Skin of body (tissue), 2 donors: ENCODE data around the gene ABTB2. TPM values are rescaled to one million over a fixed set of nuclear protein-coding genes. Genes with fewer than 3 reads are reported as not detected.
"Not testable (repeated sequence)": the region's sequence is repeated elsewhere in the genome, so short reads cannot be mapped to it uniquely, and the experiment has no call there.

Experiments used
- DNase-seq: peaks from one replicate; lab custom pipeline; 2025; lab: John Stamatoyannopoulos, UW
- total RNA-seq: library from RNA; depleted of rRNA; stranded (reverse); fragments of >200 nt; gene quantifications from one replicate; pipeline ENCODE4 v1.2.3, GENCODE V29; 2014

Gene ABTB2
- total RNA-seq, 1 donor from 2014 or later, result 5.7 TPM

DNA sequence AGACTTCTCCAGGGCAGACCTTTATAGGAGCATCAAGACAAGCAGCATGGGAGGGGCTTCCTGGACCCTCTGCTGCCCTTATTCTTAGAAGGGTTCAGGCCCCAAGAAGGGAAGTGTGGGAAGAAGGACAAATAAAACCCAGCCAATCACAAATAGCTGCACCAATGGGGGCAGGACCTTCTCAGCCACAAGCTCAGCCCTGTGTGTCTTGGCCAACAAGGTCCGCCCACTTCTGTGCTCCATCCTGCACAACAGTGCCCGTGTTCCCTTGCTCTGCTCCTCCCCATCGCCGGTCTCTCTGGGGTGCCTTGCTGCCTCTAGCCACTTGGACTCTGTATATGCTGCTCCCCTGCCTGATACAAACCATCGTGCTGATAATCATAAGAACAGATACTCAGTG is 166.2 kb downstream of the ABTB2 start:
- DNase-seq, result no peak

DNA sequence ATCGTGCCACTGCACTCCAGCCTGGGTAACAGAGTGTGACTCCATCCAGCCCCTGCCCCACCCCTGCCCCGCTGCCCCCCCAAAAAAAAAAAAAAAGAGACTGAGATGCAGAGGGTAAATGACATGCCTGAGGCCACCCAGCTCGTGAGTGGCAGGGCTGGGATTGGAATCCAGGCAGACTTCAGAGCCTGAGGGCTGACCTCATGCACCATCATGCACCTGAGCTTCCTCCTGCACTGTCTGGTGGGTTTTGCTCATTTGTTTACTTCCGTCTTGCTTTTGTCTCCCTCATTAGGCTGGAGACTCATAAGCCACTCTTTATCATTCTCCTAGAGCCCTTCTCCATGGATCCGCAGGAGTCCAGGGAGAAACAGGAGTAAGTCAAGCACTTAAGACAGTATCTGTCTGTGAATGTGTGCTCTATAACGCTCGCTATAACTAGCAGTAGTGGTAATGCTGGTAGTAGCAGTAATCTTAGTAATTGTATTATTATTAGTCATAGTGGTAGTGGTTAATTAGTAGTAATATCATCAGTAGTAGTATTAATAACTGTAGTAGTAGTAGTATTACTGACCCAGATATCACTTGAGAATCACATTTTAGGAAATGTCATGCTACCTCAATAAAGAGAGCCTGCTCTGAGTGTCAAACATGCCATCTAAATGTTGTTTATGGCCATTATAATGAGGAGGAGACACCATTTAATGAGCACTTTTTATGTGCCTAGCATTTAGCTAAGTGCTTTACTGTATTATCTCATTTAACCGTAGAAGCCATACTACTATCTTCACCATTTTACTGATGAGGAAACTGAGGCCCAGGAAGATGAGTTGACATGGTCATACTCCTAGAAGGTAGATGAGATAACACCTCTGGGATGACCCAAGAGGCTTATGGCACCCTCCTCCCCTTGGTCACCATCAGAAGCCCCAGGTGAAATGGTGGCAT is 167.3 kb downstream of the ABTB2 start:
- no peak for DNase-seq

DNA sequence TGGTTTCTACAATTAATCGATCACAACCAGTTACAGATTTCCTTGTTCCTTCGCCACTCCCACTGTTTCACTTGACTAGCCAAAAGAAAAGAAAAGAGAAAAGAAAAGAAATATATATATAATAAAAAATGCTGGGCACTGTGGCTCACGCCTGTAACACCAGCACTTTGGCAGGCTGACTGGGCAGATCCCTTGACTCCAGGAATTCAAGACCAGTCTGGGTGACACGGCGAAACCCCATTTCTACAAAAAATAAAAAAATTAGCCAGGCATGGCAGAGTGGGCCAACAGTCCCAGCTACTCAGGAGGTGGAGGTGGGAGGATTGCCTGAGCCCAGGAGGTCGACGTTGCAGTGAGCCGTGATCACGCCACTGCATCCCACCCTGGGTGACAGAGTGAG is 168.6 kb downstream of the ABTB2 start:
- no peak for DNase-seq

DNA sequence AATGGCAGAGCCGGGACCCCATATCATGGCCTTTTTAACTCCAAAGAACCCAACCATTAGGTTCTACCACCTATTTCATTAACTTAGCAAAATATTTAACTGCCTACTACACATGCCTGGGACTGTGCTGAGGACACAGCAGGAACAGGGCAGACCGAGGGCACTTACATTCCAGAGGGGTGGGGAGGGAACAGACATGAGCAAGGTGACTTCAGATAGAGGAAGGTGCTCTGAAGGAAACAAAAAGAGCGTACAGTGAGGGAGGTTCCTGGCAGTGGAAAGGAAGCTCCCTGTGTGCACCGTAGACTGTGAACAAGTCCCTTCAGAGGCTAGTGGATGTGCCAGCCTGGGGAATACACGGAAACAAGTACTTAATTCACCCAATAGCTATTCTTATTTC is 169.6 kb downstream of the ABTB2 start:
- no peak for DNase-seq

DNA sequence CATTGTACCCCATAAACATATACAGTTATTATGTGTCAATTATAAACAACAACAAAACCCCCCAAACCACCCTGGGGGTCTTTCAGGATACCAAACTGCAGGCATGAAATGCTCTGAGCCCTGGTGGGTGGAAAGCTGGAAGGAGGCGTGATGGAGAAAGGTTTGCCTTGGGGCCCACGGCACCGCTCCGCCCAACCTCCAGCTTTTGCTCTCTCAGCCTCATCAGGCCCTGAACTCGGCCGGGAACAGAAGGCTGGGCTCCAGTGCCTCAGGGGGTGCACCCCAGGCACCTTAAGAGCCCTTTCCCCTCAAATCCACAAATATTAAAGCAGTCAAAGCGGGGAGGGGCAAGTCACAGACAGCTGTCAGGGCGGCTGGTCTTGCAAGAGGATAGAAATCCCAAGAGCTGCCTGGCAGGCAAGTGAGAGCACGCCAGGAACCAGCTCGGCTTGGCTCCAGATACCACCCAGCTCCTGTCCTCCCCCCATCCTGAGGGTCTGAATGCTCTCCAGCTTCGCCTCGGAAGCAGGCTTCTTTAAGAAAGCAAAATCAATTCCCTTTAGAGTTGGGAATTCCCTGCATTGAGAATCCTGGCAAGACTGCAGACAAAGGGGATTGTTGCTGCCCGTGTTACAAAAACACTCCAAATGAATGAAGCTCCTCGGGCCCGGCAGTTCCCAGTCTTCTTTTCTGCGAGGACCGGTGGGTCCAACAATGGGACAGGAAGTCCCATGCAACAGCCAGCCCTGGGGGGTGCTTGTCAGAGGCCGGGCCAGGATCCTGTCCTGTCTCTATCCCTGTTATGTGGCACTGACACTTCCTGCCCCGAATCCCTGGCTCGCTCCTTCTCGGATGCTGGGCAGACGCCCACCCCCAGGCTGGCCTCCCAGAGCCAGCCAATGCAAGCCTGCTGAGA is 171.6 kb downstream of the ABTB2 start:
- no peak for DNase-seq

DNA sequence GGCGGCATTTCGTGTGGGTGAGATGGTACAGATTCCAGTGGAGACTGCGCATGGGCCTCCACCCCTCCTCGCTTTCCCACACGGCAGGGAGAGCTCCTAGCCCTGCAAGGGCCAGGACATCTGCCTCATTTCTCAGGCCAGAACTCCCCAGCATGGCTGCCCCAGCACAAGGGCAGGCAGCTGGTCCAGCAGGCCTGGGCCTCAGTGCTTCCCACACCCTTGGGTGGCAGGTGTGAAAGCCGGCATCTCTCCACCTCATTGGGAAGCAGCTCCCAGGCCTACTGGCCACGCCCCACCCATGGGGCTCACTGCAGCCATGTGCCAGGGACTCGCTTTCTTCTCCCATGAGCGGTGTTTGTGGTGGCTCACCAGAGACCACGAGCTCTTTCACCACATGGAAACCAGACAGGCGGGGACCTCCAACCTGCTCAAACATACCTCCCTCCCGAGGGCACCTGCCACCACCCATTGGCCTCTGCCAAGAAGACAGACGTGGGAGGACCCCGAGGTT is 173.2 kb downstream of the ABTB2 start:
- DNase-seq, result no peak

DNA sequence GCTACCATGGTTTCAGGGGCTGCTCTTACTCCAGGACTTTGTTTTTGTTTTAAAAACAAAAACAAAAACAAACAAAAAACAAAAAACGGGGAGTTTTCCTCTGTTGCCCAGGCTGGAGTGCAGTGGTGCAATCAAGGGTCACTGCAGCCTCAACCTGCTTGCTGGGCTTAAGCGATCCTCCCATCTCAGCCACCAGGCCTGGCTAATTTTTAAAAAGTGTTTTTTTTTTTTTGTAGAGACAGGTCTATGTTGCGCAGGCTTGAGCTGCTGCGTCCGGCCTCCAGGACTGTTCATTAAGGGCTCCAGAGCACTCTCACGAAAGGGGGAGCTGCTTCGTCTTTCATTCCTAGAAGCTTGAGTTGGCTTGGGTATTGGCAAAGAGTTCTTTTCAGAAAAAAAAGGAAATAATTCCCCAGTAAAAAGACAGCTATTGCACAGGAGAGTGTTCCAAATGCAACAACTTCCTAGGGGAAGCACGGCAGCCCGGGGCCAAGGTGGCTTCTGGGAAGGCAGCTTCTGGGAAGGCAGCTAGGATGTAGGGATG is 173.9 kb downstream of the ABTB2 start:
- no peak for DNase-seq

DNA sequence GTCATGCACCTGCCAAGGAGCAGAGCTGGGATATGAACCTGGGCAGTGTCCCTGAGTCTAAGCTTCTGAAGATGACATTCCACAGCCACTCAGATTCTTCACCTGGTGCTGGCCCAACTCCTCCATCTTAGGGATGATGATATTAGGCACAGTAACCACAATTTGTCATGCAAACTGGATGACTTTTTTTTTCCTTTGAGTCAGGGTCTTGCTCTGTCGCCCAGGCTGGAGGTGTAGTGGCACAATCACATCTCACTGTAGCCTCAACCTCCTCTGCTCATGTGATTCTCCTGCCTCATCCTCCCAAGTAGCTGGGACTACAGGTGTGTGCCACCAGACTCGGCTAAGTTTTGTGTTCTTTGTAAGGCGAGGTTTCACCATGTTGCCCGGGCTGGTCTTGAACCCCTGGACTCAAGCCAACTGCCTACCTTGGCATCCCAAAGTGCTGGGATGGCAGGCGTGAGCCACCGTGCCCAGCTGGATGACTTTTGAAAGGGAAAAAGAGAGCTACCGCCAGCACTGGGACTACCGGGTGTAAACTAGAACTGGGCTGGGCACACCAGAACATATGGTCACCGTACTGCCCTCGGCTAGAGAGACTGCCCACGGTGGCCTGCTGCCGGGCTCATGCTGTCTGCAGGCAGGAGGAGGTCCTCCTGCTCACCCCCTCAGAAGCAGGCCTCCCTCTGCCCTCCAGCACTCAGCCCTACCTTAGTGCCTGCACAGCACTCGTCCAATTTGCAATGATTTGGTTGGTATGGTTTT is 174.7 kb downstream of the ABTB2 start:
- DNase-seq, result no peak

DNA sequence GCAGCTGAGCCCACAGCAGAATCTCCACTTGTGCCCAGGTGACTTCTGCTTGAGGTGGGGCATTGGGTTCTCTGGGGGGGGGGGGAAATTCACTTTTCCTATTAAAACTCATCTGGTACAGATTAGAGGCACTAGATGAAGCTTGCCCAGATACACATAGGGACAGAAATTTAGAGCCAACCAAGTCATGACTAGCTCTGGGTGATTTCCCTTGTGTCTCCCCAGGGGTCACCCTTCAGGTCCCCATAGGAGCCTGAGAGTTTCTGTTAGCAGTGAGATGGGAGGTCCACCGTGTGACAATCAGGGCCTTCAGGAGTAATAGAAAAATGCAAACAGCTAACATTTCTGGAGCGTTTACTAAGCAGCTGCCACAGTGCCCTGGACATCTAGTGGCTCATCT is 175.4 kb downstream of the ABTB2 start:
- DNase-seq, result no peak

DNA sequence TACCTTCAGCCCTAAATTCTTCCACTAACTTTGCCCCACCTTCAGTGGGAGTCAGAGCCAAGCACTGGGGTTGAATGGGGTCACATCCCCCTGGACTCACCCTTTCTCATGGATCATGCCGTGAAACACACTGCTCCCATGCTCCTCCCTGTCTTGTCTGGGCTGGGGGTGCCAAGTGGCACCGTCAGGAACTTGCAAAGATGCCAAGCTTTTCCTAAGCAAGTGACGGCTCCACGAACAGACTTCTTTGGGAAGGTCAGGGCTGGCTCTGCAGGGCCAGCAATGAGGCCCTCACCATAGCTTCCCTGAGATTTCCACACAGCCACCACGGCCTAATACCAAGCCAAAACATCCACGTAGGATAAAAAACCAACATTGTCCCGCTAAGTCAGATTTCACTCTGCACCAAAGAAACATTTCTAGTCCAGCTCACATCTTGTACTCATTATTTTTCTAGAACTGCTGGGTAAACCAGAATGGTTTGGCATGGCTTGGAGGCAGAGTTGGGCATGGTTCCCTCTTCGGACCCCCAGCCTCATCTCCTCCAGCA is 175.9 kb downstream of the ABTB2 start:
- no peak for DNase-seq

DNA sequence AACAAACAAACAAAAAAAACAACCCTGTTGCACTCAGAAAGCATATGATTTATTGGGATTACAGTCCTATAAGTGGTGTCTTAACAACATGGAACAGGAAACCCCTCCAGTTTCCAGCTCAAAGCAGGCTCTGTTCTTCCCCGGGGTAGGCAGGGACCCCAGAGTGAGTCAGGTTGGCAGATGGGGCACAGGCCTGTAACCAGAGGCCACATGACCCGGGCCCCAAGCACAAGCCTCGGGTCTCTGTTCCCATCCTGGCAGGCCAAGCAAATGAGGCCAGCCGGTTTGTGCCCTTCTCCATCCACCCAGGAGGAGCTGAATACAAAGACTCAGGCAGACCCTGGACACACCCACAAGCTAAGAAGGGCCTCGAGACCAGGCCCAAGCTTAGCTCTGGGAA is 176.6 kb downstream of the ABTB2 start:
- DNase-seq, result no peak

DNA sequence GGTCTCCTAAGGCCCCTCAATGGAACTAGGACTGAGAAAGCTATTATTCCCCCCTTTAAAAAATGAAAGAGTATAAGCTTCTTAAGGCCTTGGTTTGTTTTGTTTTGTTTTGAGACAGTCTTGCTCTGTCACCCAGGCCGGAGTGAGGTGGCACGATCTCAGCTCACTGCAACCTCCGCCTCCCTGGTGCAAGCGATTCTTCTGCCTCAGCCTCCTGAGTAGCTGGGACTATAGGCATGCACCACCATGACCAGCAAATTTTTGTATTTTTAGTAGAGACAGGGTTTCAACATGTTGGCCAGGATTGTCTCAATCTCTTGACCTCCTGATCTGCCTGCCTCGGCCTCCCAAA is 177.0 kb downstream of the ABTB2 start:
- DNase-seq, result not testable (repeated sequence)

DNA sequence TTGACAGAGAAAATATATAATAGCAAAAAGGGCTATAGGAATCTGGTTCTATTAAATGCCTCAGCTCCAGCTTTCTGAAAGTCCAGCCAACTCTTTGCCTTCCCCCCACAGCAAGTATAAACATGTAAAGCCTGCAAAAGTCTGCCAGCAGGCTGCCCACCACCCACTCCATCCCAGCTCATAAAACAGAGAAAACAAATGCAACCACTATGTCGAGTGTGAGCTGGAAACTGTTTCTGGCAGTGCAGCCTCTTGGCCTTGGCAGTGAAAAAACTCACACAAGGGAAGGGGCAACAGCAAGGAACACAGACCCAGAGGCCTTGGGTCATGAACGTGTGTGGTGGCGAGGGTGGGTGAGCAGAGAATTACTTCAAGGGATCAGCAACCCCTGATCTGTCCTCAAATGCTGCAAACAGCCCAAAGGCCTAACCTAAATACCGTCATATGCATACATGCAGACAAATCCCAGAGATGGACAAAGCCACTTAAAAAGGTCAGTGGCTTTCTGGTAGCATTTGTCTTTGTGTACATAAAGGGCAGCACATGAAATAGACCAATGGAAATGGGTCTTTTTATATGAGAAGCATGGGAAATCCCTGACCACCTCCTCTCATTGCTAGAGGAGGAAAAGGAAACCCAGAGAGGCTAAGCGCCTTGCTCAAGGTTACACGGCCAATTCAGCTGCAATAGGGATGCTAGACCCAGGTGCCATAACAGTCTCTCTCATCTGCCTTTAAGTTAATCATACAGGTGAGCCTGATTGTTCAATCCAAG is 177.6 kb downstream of the ABTB2 start:
- no peak for DNase-seq

DNA sequence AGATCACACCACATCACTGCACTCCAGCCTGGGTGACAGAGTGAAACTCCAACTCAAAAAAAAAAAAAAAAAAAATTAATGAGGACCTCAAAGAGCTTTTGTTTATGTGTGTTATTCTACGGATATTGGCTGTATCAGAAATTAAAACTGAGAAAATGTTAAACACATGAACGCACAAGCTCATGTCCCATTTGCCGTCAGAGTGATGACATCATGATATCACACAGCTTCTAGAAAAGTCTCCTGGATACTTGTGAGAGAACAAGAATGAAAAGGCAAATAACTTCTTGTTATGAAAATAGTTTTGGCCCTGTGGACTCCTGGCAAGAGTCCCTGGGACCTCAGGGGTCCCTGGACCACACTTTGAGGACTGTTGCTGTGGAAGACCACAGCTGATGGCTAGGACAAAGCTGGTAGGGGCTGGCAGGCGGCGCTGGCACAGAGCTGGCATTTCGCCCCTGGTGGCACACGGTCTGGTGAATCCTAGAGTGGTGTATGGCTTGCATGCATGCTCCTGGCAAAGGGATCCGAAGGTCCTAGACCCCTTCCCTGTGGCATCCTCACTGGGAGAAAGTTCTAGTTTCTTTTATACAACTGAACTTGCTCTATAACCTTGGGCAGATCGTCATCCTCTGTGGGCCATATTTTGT is 178.7 kb downstream of the ABTB2 start:
- DNase-seq, result no peak

DNA sequence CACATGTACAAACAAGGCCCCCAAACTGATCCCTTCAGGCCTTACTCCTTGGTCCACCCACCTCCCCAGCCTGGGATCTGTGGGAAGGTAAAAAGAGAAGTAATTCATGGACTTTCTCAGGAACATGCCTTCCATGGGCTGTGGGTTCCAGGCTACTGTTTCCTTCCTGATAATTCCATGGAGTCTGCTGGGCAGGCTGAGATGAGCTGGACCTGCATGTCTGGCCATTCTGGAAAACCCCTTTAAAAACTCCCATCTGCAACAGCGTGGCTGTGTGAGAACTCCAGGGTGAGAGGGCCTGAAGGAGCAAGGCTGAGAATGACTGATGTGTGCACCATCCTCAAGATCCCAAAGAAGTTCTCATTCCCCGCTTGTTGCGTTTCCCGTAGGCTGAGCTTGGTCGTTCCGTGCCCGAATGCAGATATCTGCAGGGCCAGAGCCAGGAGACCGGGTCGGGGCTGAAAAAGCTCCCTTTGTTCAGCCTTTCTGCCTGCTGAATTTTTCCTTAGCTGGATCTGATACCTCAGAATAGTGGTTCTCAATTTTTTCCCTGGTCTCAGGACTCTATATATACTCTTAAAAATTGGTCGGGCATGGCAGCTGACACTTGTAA is 179.5 kb downstream of the ABTB2 start:
- DNase-seq, result no peak

DNA sequence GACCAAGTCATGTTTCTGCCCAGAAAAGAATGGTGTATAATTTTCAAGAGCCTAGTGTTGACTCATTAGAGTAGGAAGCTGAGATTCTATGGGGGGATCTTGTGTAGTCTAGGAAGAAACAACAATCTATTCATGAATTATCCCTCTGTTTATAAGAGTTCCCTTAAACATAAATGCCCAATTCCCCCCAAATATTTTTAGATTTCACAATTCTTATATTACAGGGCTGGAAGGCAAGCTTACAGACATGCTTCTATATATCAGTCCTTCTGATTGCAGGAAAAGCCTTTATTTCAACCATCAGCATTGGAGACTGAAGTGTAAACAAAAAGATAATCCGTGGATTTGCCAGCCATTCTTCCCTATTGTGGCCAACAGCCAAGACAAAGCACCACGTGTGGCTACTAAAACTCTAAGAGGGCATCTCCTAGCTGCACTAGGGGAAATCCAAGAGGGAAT is 181.0 kb downstream of the ABTB2 start:
- DNase-seq, result no peak

DNA sequence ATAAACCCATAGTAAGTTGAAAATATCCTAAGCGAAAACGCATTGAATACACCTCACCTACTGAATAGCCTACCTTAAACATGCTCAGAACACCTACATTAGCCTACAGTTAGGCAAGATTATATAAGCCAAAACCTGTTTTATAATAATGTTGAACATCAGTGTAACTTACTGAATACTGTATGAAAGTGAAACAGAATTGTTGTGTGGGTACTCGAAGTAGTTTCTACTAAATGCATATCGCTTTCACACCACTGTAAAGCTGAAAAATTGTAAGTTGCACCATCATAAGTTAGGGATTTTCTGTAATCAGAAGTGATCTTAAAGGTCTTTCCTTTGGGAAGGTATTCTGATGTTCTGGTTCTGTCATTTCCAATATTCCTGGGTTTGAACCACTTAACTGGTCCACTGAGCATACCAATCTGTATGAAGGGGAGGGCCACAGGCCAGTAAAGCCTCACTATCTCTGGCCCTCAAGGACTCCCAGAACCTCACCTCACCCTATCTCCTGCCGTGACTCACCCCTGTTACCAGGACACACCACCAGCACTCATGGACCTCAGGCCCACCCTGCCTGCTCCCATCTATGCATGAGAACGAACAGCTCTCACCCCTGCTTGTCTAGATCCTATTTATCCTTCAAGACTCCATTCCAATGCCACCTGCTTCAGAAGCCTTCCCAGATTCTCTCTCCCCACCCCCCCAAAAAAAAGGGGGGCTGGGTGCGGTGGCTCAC is 182.4 kb downstream of the ABTB2 start:
- DNase-seq, result no peak

DNA sequence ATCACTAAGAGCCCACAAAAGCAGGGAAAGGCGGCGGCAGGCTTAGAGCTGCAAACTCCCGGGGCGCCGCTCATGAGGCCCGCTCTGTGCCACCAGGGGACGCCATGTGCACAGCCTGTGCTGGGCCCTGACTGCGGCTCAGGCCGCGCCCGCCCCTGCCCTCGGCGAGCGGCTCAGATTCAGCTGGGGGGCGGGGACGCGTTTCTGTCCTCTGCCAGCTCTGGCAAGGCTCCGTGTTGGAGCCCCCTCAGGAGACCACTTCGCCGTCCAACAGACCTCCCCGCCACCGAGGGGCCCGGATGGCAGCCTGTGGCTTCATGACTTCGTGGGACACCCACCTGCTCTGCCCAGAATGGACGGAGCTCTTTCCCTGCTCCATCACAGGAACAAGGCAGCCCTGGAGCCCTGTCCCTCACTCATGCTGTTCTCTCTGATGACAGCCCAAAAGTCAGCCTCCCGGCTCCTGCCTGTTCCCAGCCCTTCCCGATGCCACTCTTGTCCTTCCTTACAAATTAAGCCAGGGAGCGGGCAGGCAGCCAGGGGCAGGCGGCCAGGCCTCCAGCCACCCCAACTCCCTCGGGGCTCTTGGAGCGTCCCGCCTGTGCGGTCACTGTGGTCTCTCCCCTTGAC is 183.3 kb downstream of the ABTB2 start:
- peak; percentile 22 for DNase-seq
